ENCODE data around the gene USP17L30. TPM values are rescaled to one million over a fixed set of nuclear protein-coding genes. Genes with fewer than 3 reads are reported as not detected.
"Not testable (repeated sequence)": the region's sequence is repeated elsewhere in the genome, so short reads cannot be mapped to it uniquely, and the experiment has no call there.

Gene USP17L30, protein sequence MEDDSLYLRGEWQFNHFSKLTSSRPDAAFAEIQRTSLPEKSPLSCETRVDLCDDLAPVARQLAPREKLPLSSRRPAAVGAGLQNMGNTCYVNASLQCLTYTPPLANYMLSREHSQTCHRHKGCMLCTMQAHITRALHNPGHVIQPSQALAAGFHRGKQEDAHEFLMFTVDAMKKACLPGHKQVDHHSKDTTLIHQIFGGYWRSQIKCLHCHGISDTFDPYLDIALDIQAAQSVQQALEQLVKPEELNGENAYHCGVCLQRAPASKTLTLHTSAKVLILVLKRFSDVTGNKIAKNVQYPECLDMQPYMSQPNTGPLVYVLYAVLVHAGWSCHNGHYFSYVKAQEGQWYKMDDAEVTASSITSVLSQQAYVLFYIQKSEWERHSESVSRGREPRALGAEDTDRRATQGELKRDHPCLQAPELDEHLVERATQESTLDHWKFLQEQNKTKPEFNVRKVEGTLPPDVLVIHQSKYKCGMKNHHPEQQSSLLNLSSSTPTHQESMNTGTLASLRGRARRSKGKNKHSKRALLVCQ
- total RNA-seq (2014; rRNA removed; shearing (Covaris generic)), result not detected in 2 replicates

DNA sequence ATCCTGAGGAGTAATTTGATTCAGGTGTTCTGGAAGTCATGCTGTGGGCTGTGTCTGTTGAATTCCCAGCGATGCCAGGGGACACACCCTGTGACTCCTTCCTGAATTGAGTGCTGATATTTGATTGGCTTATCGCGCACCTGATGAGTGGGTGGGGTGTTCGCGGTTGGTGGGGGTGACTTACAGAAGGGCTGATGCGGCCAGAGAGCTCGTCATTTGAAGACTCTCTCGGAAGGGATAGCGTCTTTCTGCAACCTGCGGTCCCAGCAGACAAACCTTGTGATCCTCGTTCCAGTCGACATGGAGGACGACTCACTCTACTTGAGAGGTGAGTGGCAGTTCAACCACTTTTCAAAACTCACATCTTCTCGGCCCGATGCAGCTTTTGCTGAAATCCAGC is at the start of gene USP17L30:
Gene USP17L30, plus strand, starts transcription at position 301 of the 400 bp plus-strand sequence. Its CDS starts 0 bp downstream, at position 301.
- not testable (repeated sequence) for DNase-seq (ENCODE audit: low spot score)

DNA sequence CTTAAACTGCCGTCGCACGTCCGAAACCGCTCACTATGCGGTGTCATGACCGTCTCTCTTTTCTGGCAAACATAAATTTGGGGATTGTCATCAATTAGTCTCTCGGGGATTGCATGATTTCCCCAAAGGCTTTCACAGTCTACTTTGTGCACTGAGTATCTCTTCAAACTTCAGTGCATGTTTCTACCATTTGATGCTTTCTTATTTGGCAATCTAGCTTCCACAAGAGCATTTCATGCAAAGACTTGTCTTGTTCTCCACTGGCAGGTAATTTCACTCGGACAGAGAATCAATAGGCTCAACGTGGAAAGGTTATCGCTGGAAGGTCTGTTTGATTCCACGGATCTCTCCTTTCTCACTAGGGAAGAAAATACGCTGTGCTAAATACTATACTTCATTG is 38.7 kb upstream of the USP17L30 start:
- DNase-seq (ENCODE audit: low spot score), result not testable (repeated sequence)

DNA sequence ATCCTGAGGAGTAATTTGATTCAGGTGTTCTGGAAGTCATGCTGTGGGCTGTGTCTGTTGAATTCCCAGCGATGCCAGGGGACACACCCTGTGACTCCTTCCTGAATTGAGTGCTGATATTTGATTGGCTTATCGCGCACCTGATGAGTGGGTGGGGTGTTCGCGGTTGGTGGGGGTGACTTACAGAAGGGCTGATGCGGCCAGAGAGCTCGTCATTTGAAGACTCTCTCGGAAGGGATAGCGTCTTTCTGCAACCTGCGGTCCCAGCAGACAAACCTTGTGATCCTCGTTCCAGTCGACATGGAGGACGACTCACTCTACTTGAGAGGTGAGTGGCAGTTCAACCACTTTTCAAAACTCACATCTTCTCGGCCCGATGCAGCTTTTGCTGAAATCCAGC is 38.1 kb upstream of the USP17L30 start, which contains the start of gene USP17L24:
Gene USP17L24, plus strand, starts transcription at position 301 of the 400 bp plus-strand sequence. Its CDS starts 0 bp downstream, at position 301.
- DNase-seq (ENCODE audit: low spot score), result not testable (repeated sequence)

DNA sequence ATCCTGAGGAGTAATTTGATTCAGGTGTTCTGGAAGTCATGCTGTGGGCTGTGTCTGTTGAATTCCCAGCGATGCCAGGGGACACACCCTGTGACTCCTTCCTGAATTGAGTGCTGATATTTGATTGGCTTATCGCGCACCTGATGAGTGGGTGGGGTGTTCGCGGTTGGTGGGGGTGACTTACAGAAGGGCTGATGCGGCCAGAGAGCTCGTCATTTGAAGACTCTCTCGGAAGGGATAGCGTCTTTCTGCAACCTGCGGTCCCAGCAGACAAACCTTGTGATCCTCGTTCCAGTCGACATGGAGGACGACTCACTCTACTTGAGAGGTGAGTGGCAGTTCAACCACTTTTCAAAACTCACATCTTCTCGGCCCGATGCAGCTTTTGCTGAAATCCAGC is 33.3 kb upstream of the USP17L30 start, which contains the start of gene USP17L25:
Gene USP17L25, plus strand, starts transcription at position 301 of the 400 bp plus-strand sequence. Its CDS starts 0 bp downstream, at position 301.
- DNase-seq (ENCODE audit: low spot score), result not testable (repeated sequence)

DNA sequence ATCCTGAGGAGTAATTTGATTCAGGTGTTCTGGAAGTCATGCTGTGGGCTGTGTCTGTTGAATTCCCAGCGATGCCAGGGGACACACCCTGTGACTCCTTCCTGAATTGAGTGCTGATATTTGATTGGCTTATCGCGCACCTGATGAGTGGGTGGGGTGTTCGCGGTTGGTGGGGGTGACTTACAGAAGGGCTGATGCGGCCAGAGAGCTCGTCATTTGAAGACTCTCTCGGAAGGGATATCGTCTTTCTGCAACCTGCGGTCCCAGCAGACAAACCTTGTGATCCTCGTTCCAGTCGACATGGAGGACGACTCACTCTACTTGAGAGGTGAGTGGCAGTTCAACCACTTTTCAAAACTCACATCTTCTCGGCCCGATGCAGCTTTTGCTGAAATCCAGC is 28.6 kb upstream of the USP17L30 start, which contains the start of gene USP17L26:
Gene USP17L26, plus strand, starts transcription at position 301 of the 400 bp plus-strand sequence. Its CDS starts 0 bp downstream, at position 301.
- not testable (repeated sequence) for DNase-seq (ENCODE audit: low spot score)

DNA sequence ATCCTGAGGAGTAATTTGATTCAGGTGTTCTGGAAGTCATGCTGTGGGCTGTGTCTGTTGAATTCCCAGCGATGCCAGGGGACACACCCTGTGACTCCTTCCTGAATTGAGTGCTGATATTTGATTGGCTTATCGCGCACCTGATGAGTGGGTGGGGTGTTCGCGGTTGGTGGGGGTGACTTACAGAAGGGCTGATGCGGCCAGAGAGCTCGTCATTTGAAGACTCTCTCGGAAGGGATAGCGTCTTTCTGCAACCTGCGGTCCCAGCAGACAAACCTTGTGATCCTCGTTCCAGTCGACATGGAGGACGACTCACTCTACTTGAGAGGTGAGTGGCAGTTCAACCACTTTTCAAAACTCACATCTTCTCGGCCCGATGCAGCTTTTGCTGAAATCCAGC is 23.8 kb upstream of the USP17L30 start, which contains the start of gene USP17L5:
Gene USP17L5, plus strand, starts transcription at position 301 of the 400 bp plus-strand sequence. Its CDS starts 0 bp downstream, at position 301.
- not testable (repeated sequence) for DNase-seq (ENCODE audit: low spot score)

DNA sequence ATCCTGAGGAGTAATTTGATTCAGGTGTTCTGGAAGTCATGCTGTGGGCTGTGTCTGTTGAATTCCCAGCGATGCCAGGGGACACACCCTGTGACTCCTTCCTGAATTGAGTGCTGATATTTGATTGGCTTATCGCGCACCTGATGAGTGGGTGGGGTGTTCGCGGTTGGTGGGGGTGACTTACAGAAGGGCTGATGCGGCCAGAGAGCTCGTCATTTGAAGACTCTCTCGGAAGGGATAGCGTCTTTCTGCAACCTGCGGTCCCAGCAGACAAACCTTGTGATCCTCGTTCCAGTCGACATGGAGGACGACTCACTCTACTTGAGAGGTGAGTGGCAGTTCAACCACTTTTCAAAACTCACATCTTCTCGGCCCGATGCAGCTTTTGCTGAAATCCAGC is 19.1 kb upstream of the USP17L30 start, which contains the start of gene USP17L27:
Gene USP17L27, plus strand, starts transcription at position 301 of the 400 bp plus-strand sequence. Its CDS starts 0 bp downstream, at position 301.
- not testable (repeated sequence) for DNase-seq (ENCODE audit: low spot score)

DNA sequence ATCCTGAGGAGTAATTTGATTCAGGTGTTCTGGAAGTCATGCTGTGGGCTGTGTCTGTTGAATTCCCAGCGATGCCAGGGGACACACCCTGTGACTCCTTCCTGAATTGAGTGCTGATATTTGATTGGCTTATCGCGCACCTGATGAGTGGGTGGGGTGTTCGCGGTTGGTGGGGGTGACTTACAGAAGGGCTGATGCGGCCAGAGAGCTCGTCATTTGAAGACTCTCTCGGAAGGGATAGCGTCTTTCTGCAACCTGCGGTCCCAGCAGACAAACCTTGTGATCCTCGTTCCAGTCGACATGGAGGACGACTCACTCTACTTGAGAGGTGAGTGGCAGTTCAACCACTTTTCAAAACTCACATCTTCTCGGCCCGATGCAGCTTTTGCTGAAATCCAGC is 14.3 kb upstream of the USP17L30 start, which contains the start of gene USP17L28:
Gene USP17L28, plus strand, starts transcription at position 301 of the 400 bp plus-strand sequence. Its CDS starts 0 bp downstream, at position 301.
- DNase-seq (ENCODE audit: low spot score), result not testable (repeated sequence)

DNA sequence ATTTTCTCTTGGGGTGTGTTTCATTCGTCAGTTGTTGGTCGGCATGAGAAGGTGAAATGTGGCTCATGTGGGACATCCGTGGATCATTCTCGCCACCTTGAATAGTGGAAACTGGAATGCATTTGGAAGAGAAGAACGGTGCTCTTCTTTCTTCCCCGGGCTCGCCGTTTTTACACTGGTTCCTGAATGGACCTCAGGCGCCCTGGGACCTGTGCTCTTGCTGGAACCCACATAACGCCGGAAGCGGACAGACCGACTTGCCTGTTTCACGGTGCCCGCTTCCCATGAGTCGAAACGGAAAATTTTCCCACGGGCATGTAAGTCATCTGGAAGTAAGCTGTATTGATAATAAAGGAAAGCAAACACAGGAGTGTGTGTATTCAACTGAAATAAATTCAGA is 12.1 kb upstream of the USP17L30 start:
- DNase-seq (ENCODE audit: low spot score), result not testable (repeated sequence)

DNA sequence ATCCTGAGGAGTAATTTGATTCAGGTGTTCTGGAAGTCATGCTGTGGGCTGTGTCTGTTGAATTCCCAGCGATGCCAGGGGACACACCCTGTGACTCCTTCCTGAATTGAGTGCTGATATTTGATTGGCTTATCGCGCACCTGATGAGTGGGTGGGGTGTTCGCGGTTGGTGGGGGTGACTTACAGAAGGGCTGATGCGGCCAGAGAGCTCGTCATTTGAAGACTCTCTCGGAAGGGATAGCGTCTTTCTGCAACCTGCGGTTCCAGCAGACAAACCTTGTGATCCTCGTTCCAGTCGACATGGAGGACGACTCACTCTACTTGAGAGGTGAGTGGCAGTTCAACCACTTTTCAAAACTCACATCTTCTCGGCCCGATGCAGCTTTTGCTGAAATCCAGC is 9.6 kb upstream of the USP17L30 start, which contains the start of gene USP17L29:
Gene USP17L29, plus strand, starts transcription at position 301 of the 400 bp plus-strand sequence. Its CDS starts 0 bp downstream, at position 301.
- not testable (repeated sequence) for DNase-seq (ENCODE audit: low spot score)

DNA sequence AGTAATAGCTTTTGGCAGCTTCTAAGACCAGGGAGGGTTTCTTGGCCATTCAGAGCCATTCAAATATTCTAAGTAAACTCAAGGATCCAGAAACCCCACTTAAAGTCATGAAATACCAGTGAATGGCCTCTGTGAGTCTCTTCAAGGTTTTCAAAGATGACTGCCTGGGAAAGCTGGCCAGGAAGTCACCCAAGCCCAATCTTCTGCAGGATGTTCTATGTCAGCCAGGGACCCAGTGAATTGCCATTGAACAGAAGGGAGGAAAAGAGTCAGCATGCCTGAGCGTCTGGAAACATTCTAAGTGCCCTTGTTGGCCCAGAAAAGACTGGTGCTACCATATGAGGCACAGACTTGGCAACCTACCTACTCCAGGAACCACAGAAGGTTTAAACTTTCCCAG is 17.0 kb downstream of the USP17L30 start:
- not testable (repeated sequence) for DNase-seq (ENCODE audit: low spot score)

DNA sequence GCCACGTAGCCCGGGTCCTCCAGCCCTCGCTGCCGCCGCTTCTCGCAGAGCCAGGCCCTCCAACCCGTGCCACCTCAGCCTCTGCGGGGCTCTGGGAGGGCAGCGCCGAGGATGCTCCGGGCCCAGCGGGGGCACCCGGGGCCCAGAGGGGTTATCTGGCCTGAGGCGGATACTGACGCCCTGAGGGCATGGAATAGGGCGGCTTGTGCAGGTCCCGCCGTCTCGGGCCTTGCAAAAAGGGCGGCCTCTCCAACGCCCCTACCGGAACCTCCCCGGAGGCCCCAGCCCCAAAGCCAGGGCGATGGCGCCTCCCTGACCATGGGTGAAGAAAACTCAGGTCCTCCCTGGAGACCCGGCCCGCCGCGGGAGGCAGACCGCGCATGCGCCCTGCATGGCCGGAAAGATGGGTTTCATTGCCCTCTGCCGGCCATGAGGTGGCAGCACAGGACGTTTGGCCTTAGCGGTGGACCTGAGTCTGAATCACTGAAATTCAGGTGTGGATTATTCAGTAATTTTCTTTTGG is 18.1 kb downstream of the USP17L30 start:
- not testable (repeated sequence) for DNase-seq (ENCODE audit: low spot score)

DNA sequence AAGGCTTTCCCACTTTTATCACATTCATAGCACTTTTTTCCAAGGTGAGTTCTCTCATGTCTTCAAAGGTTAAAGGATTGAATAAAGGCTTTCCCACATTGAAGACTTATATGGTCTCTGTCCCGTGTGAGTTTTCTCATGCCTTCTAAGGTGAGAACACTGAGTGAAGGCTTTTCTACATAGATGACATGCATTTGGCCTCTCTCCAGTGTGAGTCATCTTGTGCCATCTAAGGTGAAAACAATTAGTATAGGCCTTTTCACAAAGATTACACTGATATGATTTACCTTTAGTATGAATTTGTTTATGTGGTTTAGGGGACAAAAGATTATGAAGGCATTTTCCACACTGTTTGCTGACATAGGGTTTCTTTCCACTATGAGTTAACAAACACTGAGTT is 21.2 kb downstream of the USP17L30 start:
- no peak for DNase-seq (ENCODE audit: low spot score)

DNA sequence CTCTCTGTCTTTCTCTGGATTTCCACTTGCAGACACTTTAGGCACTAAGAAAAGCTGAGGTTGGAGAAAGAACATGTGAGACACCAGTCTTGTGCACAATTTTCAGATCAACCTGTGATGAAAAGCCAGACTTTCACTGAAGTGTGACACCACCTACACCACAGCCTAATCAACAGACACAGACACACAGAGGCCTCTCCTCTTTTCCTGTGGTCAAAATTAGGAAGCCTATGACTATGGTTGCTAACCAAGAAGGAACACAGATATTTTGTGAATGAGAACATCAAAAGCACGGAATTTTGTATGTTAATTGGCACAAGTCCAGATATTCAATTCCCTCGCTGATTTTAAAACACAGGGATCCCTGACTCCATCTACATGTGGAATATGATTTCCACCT is 26.1 kb downstream of the USP17L30 start:
- DNase-seq (ENCODE audit: low spot score), result not testable (repeated sequence)

DNA sequence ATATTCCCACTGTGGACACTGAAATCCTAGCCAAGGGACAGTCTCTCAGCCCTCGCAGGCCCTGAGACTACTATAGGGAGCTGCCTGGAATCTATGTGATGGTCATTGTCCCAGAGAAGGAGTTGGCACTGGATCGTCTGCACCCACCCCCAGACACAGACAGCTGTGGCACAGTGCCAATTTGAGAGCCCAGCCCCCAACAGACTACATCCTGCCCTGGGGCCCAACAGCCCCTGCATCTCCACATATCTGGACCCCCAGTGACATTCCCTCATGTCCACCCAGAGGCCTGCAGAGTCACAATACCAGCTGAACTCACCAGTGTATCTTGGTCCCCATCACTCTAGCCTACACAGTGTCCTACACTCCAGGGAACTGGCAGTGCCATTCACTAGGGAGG is 42.8 kb downstream of the USP17L30 start:
- DNase-seq (ENCODE audit: low spot score), result not testable (repeated sequence)

DNA sequence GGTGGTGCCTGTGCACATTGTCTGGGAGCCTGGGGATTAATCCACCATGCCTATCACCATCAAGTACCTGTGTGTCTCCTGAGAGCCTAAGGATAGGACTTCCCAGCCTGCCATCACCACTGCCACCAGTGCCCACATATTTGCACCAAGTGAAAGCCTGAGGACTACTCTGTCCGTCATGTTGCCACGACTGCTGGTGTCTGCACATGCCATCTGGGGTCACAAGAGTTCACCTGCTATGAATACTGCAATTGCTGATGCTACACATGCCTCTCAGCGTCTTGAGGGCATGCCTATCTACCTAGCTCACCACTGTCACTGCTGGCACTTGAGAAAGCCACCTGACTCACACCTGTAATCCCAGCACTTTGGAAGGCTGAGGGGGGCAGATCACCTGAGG is 43.6 kb downstream of the USP17L30 start:
- DNase-seq (ENCODE audit: low spot score), result not testable (repeated sequence)

DNA sequence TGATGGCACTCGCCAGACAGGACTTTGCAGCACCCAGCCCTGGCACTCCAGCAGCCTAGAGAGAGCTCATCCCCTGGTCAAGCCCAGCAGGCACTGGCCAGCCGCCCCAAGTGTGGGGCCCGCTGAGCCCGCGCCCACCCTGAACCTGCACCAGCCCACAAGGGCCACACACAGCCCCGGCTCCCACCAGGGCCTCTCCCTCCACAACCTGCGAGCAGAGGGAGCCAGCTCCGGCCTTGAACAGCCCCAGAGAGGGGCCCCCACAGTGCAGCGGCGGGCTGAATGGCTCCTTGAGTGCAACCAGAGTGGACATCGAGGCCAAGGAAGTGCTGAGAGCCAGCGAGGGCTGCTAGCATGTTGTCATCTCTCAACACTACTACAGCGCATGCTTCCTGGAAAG is 46.9 kb downstream of the USP17L30 start:
- no peak for DNase-seq (ENCODE audit: low spot score)
